GM19463 (cell line): Measurements from ENCODE around the gene TRPM8.

ENCODE experiments used
- ATAC-seq: cut with Tn5 transposase; IDR thresholded peaks from one replicate; pipeline ENCODE4 v1.9.1; 2021; ENCODE audit warnings: mild to moderate bottlenecking, moderate library complexity; ENCODE audit not compliant: unreplicated experiment

TRPM8 gene

DNA sequence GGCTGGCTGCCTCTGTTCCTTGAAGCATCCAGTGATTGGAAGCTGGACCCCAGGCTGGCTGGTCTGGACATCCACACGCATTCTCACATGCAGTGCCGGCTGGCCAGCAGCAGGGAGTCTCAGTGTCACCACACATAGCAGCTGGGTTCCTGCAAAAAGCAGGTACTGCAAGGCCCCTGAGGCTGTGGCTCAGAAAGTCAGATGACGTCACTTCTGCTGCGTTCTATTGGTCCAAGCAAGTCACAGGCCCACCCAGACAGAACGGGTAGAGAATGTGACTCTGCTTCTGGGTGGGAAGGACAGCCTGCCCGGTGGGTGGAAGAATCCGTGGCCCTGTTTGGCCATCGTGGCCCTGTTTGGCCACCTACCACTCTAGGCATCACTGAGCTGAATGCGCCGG lies 82.0 kb downstream of the TRPM8 start:
- ATAC-seq = no peak

DNA sequence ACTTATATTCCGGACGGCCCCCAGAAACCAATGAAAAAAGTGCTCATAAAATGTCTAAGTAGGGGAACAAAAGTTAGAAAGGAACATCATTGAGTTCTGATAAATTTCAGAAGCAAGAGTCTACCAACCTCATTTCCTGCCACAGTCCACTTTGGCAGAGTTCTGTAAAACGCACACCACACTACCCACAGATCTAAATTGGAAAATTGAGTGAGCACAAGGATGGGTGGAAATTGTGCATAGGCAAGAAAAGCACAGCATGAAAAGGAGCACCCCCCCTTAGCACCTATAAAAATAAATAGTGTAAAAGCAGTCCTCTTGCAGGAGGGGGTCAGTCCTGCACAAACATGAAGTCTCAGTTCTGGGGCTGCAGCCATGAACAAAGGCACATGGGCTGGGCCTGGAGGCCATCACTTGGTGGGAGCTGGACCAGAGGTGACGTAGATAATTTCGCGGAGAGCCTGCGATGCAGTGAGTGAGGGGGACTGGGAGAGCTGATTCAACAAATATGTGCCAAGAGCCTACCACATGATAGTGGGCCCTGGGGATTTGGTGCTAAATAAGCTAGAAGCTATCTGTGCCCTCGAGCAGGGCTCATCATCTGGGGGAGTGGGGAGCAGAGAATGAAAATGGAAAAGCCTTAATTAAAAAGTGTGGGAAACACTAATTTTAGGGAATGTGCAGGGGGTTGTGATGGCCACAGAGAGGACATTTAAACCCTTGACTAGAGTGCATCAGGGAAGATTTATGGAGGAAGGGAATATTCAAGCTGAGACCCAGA lies 84.4 kb downstream of the TRPM8 start:
- no peak for ATAC-seq

DNA sequence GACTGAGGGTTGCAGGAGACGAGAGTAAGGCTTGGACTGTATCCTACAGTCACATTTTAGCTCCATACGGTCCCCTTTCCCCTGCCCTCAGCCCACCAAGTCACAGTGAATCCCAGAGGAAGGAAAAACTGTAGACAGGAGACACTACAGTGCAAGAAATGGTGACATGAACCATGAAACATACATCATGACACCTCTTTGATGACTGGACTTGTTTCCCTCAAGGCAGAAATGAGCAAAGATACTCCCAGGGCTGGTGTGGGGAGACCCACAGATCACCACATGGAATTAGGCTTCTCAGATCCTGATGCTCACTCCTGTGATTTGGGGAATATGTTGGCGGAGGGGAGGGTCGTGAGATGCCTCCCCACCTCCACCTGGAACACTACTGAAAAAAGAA lies 85.1 kb downstream of the TRPM8 start:
- ATAC-seq = no peak

DNA sequence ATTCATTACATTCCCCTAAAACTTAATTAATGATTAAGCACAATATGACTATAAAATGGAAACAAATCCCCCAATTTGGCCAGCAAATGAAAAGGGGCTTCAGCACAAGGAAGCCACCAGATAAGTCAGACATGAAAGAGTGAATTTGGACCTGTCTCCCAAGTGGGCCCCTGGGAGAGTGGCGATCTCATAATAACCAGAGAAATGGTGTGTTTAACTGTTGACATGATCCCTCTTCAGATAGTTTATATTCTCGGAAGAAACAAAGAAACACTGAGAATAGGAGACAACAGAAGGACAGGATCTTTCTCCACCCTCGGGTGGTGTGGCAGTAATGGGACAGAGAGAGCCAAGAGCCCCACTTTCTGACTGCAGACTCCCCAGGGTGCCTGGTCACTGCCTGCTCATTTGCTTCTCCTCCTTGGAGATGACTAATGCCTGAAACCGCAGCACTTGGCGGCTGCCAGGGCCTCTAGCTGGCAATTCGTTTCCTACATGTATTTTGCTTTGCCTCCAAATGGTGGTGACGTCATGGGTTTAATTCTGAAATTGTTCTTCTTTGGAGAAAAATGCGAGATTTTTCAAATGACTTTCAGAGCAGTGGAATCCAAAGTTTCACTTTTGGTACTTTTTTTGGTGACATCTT lies 86.9 kb downstream of the TRPM8 start:
- ATAC-seq = no peak

DNA sequence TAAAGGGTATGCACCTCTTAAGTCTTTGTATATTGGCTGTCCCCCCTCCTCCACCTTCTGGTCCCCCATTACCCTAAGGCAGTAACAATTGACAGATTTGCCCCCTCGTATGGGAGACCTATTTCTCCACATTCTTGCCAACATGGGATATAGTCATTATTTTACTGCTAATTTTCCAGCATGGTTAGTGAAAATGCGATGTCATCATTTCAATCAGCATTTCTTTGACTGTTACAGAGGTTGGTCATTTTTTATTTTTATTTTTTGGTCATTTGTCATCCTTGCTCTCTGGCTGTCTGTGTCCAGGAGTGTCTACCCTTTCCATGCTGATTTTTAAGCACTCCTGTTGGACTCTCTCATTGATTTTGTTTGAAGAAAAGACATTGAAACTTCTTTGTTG lies 88.0 kb downstream of the TRPM8 start:
- no peak for ATAC-seq

DNA sequence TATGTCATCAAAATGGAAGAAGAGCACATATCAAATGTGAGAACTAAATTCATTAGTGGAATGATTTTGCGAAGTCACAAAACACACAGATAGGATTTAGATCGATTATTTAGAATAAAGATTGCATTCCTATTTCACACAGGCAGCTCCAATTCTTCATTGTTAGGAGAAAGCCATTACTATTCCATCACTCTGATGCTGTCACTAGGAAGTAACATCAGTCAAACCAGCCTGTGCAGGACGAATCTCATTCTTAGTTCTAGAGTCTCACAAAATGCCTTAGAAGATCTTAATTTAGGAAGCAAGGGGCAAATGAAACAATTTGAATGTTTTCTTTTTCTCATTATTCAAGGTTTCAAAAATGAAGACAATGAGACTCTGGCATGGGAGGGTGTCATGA lies 89.3 kb downstream of the TRPM8 start:
- no peak for ATAC-seq

DNA sequence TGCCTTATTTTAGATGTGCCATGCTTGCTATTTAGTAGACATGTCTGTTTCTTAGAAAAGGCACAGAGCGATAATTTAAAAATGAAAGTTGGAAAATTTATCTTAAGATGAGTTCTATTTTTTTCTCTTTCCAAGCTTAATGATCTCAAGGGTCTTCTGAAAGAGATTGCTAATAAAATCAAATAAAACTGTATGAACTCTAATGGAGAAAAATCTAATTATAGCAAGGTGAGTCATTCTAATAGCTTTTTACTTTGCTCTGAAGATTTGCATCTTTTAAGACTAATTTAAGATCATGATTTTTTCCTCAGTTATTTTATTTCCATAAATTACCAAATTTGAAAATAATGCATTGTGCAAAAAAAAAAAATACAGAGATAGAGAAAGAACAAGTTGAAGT lies 97.3 kb downstream of the TRPM8 start:
- no peak for ATAC-seq

DNA sequence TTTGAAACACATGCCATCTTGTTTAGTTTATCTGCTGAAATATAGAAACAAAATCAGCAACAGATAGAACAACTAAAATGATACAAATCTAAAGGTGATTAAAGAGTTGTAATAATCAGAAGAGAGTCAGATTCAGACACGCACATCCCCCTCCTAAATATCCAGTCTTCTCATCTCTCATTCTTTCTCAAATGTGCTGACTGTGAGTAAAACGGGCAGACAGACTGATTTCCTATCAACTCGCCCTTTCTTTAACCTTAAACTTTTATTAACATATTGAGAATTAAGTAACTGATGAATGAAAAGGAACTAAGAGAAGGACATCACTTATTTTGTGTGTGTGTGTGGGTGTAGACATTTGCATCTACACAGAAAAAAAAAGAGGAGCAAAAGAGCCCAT lies 98.7 kb downstream of the TRPM8 start:
- no peak for ATAC-seq

DNA sequence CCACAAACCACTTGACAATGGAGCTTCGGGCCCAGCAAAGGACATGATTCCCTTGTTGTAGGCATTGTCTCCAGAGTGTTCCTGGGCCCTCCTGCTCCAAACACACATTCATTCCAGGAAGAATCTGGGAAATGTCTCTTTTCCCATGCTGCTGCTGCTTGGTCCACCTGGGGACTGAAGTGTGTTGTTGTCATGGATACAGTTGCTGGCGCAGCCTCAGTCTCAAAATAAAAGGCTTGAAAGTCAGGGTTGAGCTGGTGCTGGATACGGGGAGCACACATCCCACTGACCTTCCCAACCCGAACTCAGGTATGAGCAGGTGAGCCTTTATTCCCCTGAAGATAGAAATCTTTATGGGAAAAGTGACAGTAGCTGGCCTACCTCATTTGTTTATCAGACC lies 102.7 kb downstream of the TRPM8 start:
- ATAC-seq = no peak

DNA sequence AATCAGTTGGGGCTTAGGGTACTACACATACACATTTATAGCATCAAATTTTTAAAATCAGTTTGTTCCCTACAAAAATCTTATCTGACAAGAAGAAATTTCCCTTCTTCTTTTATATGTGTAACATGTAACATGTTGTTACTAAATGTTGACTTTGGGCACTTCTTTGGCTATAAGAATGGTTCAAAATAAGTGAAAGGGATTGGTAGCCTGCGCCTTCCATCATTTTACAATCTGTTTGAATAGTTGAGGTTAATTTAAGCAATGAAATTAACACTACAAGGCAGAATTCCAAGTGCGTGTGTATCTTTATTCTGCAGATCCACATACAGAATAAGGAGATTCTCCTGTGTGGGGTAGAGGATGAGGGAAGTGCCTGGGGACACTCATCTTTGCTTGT lies 103.2 kb downstream of the TRPM8 start:
- no peak for ATAC-seq

DNA sequence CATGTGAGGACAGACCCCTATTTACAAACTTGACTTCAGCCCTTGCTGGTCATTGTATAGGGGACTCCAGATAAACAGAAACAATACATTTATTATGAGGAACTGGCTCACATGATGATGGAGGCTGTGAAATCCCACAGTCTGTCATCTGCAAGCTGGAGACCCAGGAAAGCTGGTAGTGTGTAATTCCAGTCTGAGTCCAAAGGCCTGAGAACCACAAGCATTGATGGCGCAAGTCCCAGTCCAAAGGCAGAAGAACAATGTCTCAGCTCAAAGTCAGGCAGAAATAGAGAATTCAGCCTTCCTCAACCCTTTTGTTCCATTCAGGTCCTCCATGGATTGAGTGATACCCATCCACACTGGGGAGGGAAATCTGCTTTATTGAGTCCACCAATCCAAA lies 105.3 kb downstream of the TRPM8 start:
- ATAC-seq = no peak

DNA sequence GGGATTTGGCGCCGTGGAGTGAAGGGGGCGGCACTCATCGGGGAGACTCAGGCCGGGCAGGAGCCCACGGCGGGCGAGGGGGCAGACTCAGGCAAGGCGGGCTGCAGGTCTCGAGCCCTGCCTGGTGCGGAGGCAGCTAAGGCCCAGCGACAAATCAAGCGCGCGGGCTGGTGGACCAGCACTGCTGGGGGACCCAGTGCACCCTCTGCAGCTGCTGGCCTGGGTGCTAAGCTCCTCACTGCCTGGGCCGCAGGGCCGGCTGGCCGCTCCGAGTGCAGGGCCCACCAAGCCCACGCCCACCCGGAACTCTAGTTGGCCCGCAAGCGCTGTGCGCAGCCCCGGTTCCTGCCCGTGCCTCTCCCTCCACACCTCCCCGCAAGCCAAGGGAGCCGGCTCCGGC lies 107.1 kb downstream of the TRPM8 start:
- ATAC-seq = no peak

DNA sequence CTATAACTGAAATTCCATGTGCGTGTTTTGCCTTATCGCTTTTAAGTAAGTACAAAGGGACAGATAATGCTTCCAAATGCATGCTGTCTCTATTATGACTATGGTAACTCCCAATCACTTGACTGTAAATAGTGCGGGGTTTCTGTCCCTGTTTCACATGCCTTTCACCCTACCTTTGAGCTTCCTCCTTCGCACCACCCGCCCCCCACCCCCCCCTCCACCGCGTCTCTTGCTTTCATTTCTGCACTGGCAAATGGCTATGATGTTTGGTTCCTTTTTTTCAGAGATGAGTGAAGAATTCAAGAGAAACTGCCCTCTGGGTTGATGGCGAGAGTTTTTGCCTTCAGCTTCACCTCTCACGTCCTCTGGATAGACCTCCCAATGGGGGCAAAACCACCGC lies 108.3 kb downstream of the TRPM8 start:
- ATAC-seq = no peak

DNA sequence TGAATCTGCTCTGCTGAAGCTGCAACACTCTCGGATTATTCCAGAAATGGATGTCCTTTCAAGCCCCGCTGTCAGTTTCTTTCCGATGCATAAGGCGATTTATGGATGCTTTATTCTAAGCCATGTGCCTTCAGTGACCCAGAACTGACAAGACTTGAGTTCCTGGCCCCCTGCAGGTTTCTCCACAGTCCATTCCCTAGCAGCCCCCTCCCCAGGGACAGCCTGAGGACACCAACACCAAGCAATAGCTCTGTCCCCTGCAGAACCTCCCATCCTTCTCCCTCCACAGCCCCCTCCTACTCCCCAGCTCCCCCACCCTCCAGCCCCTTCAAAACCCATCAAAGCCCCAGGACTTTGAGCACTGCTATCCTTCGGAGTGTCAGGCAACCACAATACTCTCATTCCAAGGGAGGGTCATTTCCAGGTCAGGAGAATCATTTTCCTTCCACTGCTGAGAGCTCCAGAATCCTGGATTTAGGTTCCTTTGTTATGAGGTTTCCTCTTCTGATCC lies 108.8 kb downstream of the TRPM8 start:
- no peak for ATAC-seq

DNA sequence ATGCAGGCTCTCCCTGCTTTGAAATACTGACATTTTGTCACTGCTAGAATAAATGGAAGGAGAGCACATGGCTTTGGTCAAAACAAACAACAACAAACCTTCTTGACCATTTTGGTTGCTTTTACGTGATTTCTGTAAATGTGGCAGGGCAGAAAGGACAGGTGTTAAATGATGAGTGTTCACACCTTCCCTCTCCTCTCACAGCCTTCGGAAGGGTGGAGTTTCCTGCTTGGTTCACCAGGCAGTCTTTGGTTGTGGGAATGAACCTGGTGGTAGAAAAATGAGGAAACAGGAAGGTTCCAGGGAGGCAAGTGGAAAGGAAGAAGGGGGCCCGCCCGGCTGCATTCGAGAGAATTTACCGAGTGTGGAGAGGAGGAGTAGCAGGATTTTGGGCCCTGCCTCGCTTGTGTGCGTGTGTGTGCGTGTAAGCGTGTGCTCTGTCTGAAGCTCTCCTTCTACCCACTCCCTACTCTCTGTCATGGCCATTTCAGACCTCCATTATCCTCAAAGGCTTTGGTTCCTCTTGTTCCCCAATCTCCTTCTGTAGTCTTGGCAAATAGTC lies 109.6 kb downstream of the TRPM8 start:
- ATAC-seq = no peak

DNA sequence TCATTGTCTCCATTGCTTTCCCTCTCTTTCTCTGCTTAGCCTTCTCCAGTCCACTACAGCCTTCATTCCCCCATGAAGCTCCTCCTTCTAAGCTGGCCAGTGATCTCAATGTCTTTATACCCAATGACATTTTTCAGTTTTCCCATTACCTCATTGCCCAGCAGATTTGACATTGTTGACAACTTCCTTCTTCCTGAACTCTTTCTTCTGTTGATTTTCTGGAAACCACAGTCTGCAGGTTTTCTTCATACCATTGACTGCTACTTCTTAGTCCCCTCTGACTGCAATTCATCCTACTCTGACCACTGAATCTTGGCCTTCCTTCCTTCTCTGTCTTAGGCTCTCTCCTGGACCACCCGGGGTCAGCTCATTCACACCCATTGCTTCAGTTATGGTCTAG lies 110.5 kb downstream of the TRPM8 start:
- no peak for ATAC-seq

DNA sequence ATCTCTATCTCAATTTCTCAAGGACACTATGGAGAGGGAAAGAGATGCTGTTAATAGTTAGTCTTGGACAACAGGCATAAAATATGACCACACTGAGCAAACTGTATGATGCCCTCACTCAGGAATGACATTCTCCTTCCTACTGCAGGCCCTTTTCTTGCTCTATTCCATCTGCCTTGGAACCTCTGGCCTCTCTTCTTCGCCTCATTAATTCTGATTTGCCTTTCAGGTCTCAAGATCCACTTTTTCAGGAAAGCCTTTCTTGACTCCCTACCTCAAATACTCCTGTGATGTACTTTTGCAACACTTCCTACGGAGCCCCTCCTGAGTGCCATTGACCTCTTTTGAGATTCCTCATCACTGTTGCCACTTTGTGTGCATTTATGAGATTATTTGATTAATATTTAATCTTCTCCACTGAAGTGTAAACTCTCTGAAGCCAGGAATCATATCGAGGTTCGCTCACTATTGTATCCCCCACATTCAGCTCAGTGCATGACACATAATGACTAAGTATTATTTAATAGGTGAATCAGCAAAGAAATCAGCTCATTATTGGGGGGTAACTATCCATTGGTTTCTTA lies 112.1 kb downstream of the TRPM8 start:
- ATAC-seq = no peak

DNA sequence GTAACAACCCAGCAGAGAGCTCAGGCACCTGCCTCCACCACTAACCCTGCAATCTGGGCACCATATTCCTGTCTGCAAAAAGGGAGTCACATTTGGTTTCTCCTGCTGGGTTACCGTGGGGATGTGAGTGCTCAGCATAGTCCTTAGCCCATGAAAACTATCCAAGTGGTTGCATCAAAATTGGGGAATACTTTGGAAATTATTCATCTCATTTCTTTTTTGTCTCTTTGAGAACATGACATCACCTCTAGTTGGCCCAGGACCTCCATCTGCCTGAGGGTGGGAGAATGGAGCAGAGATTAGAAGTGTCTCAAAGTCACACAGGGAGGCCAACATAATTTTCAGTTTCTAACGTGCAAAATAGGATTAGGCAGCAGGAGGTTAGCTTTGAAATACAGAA lies 114.0 kb downstream of the TRPM8 start:
- ATAC-seq = no peak

DNA sequence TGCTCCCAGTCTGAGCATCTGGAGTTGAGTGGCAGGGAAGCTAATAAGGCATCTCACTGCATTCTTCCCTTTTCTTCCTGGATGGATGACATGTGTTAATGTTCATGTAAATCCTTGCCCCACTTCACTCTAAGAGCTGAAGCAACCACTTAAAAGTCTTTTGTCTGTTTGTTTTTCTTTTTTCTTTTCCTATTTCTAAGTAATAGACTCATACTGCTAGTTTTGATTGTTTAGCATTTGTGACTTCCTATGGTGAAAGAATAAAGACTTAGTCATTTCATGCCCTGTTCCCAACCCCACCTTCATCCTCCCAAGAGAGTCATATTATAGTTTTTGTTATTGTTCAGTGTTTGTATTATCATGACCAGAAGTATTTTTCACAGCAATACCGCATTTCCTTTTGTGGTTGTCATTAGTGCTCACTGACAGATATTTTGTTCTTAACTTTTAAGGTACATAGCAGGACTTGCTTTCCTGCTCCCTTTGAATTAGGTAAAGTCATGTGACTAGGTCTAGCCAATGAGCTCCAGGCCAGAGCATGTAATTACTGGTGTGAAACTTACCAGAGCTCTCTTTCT lies 115.2 kb downstream of the TRPM8 start:
- ATAC-seq = no peak

DNA sequence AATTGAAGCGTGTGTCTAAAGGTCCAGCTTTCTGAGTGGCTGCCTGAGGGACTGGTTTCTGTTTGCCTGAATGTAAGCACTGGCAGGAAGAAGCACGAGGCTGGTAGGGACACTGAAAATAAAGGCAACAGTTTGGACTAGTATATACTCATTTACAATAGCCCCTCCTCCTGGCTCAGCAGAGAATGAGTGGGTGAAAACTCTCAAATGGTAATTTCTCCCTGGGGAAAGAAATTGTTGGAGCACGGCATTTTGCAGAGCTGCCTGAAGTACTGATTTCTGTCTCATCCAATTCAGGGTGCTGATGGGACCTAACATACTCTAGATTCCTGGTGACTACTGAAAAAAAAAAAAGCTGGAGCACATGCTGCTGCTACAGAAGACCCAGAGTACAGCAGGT lies 116.0 kb downstream of the TRPM8 start:
- ATAC-seq = no peak

DNA sequence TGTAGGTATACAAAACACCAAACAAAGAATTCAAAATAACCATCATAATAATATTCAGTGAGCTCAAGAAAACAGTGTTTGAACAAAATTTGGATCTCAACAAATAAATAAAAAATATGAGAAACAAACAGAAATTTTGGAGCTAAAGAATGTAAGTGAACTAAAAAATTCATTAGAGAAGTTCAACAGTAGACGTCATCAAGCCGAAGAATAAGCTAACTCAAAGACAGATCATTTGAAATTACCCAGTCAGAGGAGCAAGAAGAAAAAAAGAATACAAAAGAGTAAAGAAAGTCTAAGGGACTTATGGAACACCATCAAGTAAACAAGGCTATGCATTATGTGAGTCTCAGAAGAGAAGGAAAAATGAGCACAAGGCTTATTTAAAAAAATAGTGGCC lies 116.7 kb downstream of the TRPM8 start:
- ATAC-seq = no peak
